ENCODE measurements around the gene PRSS53. TPM values are rescaled to one million over a fixed set of nuclear protein-coding genes. Genes with fewer than 3 reads are reported as not detected.
"Not testable (repeated sequence)": the region's sequence is repeated elsewhere in the genome, so short reads cannot be mapped to it uniquely, and the experiment has no call there.

The PRSS53 gene
- 2.0 and 3.5 TPM in 2 replicates for total RNA-seq (2014; rRNA removed; shearing (Covaris generic))

- DNase-seq (ENCODE audit: low spot score), result no peak
Observed at GRCh38 chr16:31088459-31089183, at the start of gene PRSS53. TSS of gene PRSS53 (minus strand) at chr16:31088943. CDS start at chr16:31088809, 134 bp downstream.

- DNase-seq (ENCODE audit: low spot score), result not testable (repeated sequence)
Observed at GRCh38 chr16:31136822-31137499, 48.2 kb upstream of the PRSS53 start.

GRCh38 chr16:31136287-31136662, 47.5 kb upstream of the PRSS53 start:
- DNase-seq (ENCODE audit: low spot score), result no peak

GRCh38 chr16:31135535-31136286, 47.0 kb upstream of the PRSS53 start, which contains the start of gene PRSS8:
TSS of gene PRSS8 (minus strand) at chr16:31135727. CDS start at chr16:31135498, 229 bp downstream.
- DNase-seq (ENCODE audit: low spot score), result no peak

- no peak for DNase-seq (ENCODE audit: low spot score)
Observed at GRCh38 chr16:31134625-31135534, 46.1 kb upstream of the PRSS53 start.

- no peak for DNase-seq (ENCODE audit: low spot score)
Observed at GRCh38 chr16:31134091-31134571, 45.4 kb upstream of the PRSS53 start.

- DNase-seq (ENCODE audit: low spot score), result no peak
Observed at GRCh38 chr16:31133046-31133501, 44.3 kb upstream of the PRSS53 start.

GRCh38 chr16:31132303-31132979, 43.7 kb upstream of the PRSS53 start:
- no peak for DNase-seq (ENCODE audit: low spot score)

- DNase-seq (ENCODE audit: low spot score), result no peak
Observed at GRCh38 chr16:31131841-31132271, 43.1 kb upstream of the PRSS53 start.

GRCh38 chr16:31131416-31131815, 42.7 kb upstream of the PRSS53 start:
- DNase-seq (ENCODE audit: low spot score), result no peak

GRCh38 chr16:31130899-31131298, 42.2 kb upstream of the PRSS53 start:
- DNase-seq (ENCODE audit: low spot score), result no peak

GRCh38 chr16:31130336-31130891, 41.7 kb upstream of the PRSS53 start:
- no peak for DNase-seq (ENCODE audit: low spot score)

GRCh38 chr16:31129568-31130335, 41.0 kb upstream of the PRSS53 start:
- DNase-seq (ENCODE audit: low spot score), result no peak

GRCh38 chr16:31128711-31129567, 40.2 kb upstream of the PRSS53 start:
- no peak for DNase-seq (ENCODE audit: low spot score)

GRCh38 chr16:31127182-31127581, 38.4 kb upstream of the PRSS53 start:
- no peak for DNase-seq (ENCODE audit: low spot score)

GRCh38 chr16:31125844-31126243, 37.1 kb upstream of the PRSS53 start:
- no peak for DNase-seq (ENCODE audit: low spot score)

GRCh38 chr16:31120129-31120528, 31.4 kb upstream of the PRSS53 start:
- DNase-seq (ENCODE audit: low spot score), result no peak

Measured in A172 (cell line).